PC-9 (cell line): Measurements from ENCODE around the gene DAPK1. TPM values are rescaled to one million over a fixed set of nuclear protein-coding genes. Genes with fewer than 3 reads are reported as not detected.

Experiments used
- BruUV-seq: library from RNA; stranded (reverse); fragments of 400-500 nt; replicated peaks from 2 replicates; lab custom pipeline; 2021; lab: Mats Ljungman, UMichigan
- CTCF ChIA-PET: fragments of 300-600 bp; sonication (Branson Sonifier 250); formaldehyde crosslinking; loops from one replicate; lab custom pipeline; 2022; ENCODE audit warnings: antibody characterized with exemption; lab: Charles Lee
- POLR2A ChIA-PET: fragments of 300-600 bp; sonication (Branson Sonifier 250); formaldehyde crosslinking; loops from one replicate; lab custom pipeline; 2022; ENCODE audit warnings: antibody characterized with exemption; ENCODE audit not compliant: unreplicated experiment; lab: Charles Lee
- DNase-seq, 2 experiments: peaks; one replicate each; pipeline versions ENCODE4 v3.0.0 to v3.0.0-alpha.2; 2015 to 2022; ENCODE audit warnings: mixed read lengths in 1 of 2
- H2AFZ ChIP-seq: fragments of 200-600 bp; sonication (generic); 2 replicates; pipeline ENCODE4 v1.8.1; 2017; ENCODE audit warnings: antibody characterized with exemption
- H3F3A ChIP-seq: fragments of 200-600 bp; sonication (generic); 2 replicates; pipeline ENCODE4 v1.8.1; 2017; ENCODE audit warnings: antibody characterized with exemption, mild to moderate bottlenecking, low read depth; ENCODE audit not compliant: insufficient read depth
- H3K27ac ChIP-seq: fragments of 200-600 bp; sonication (generic); 2 replicates; pipeline ENCODE4 v1.6.1; 2016; ENCODE audit warnings: mixed run types
- H3K27me3 ChIP-seq: fragments of 200-600 bp; sonication (generic); 2 replicates; pipeline ENCODE4 v1.6.1; 2016; ENCODE audit warnings: low read depth, mixed run types; ENCODE audit not compliant: insufficient read depth
- H3K36me3 ChIP-seq: fragments of 200-600 bp; sonication (generic); 2 replicates; pipeline ENCODE4 v1.6.1; 2016; ENCODE audit warnings: low read depth, mixed run types
- H3K4me1 ChIP-seq: fragments of 200-600 bp; sonication (generic); replicated peaks from 2 replicates; pipeline ENCODE4 v1.6.1; 2016; ENCODE audit warnings: mixed run types; ENCODE audit not compliant: insufficient read depth
- H3K4me2 ChIP-seq: fragments of 200-600 bp; sonication (generic); 2 replicates; pipeline ENCODE4 v1.6.1; 2017; ENCODE audit warnings: mixed run types
- H3K4me3 ChIP-seq: fragments of 200-600 bp; sonication (generic); 2 replicates; pipeline ENCODE4 v1.6.1; 2016; ENCODE audit warnings: mixed run types
- H3K79me2 ChIP-seq: fragments of 200-600 bp; sonication (generic); 2 replicates; pipeline ENCODE4 v1.6.1; 2017; ENCODE audit warnings: low read depth, mixed run types
- H3K9me2 ChIP-seq: fragments of 200-600 bp; sonication (generic); 2 replicates; pipeline ENCODE4 v1.8.1; 2017; ENCODE audit warnings: mild to moderate bottlenecking; ENCODE audit not compliant: insufficient read depth
- H3K9me3 ChIP-seq: fragments of 200-600 bp; sonication (generic); 2 replicates; pipeline ENCODE4 v1.8.1; 2016; ENCODE audit warnings: low read depth; ENCODE audit not compliant: insufficient read depth
- H4K20me1 ChIP-seq: fragments of 200-600 bp; sonication (generic); 2 replicates; pipeline ENCODE4 v1.8.1; 2017; ENCODE audit not compliant: insufficient read depth
- CTCF ChIP-seq: fragments of 200-600 bp; sonication (generic); conservative IDR thresholded peaks from 2 replicates; pipeline ENCODE4 v1.6.1; 2017; ENCODE audit warnings: mixed run types, antibody characterized with exemption, mild to moderate bottlenecking, moderate library complexity
- EZH2 ChIP-seq: fragments of 200-600 bp; sonication (generic); IDR thresholded peaks from 2 replicates; pipeline ENCODE4 v1.8.0; 2017; ENCODE audit warnings: antibody characterized with exemption, low read depth
- intact Hi-C: fragments of 100-400 bp; cut with micrococcal nuclease; formaldehyde crosslinking; loops from one replicate; pipeline ENCODE4 v1.10.0; 2022; ENCODE audit not compliant: unreplicated experiment
- total RNA-seq: library from RNA; stranded (reverse); gene quantifications from 2 replicates; pipeline ENCODE4 v1.2.3, GENCODE V29; 2021

The DAPK1 gene
- total RNA-seq, 1 experiment from 2014 or later: 100 TPM

GRCh38 chr9:87732344-87732743 lies 234.7 kb downstream of the DAPK1 start:
- Histone ChIP-seq H4K20me1 (no peaks in the 10 kb centered on the region), H3K79me2 (peaks cover 18% of the 10 kb centered on the region), H3K4me1 (peaks cover 18% of the 10 kb centered on the region), H3K36me3 (peaks cover 38% of the 10 kb centered on the region), H3K27me3 (no peaks in the 10 kb centered on the region), H3K27ac (no peak overlapping the region), H3K9me3 (no peaks in the 10 kb centered on the region), H3F3A (no peaks in the 10 kb centered on the region; the same call in 1 of the 2 replicates), H3K4me3 (no peak overlapping the region), H3K4me2 (no peak overlapping the region), H2AFZ (no peak overlapping the region), H3K9me2 (peaks cover 5% of the 10 kb centered on the region; the same call in 1 of the 2 replicates)
- ChIA-PET CTCF (no interaction called here), POLR2A (no interaction called here)
- TF ChIP-seq CTCF (no peak), EZH2 (no peak)
- no TSS peak for BruUV-seq
- no peak for DNase-seq
- intact Hi-C loops: no loop called here

- no peaks in the 10 kb centered on the region for H3K9me3 ChIP-seq
- no peak overlapping the region for H3K27ac ChIP-seq
- no TSS peak for BruUV-seq
- no peaks in the 10 kb centered on the region for H4K20me1 ChIP-seq
- H3K4me2 ChIP-seq: no peak overlapping the region
- H3K4me1 ChIP-seq: peaks cover 14% of the 10 kb centered on the region
- H3K4me3 ChIP-seq: no peak overlapping the region
- TF ChIP-seq CTCF (no peak), EZH2 (no peak)
- intact Hi-C loops: no loop called here
- no peaks in the 10 kb centered on the region for H3K27me3 ChIP-seq
- DNase-seq: no peak
- peaks cover 13% of the 10 kb centered on the region for H3K79me2 ChIP-seq
- no peaks in the 10 kb centered on the region; the same call in 1 of the 2 replicates for H3F3A ChIP-seq
- ChIA-PET POLR2A (no interaction called here), CTCF (no interaction called here)
- H2AFZ ChIP-seq: no peak overlapping the region
- H3K36me3 ChIP-seq: peaks cover 35% of the 10 kb centered on the region
- 0 out of 2 replicates have a peak, but pooled peaks cover under 1% of the 10 kb centered on the region for H3K9me2 ChIP-seq
These were observed 235.1 kb downstream of the DAPK1 start for GRCh38 chr9:87732756-87733155.

- no peaks in the 10 kb centered on the region for H3K9me3 ChIP-seq
- ChIA-PET POLR2A (no interaction called here), CTCF (no interaction called here)
- no peaks in the 10 kb centered on the region for H3K27me3 ChIP-seq
- intact Hi-C loops: no loop called here
- H4K20me1 ChIP-seq: no peaks in the 10 kb centered on the region
- no TSS peak for BruUV-seq
- no peak overlapping the region for H2AFZ ChIP-seq
- H3F3A ChIP-seq: no peaks in the 10 kb centered on the region; the same call in 1 of the 2 replicates
- H3K4me3 ChIP-seq: no peak overlapping the region
- DNase-seq: no peak
- H3K9me2 ChIP-seq: no peaks in the 10 kb centered on the region
- TF ChIP-seq CTCF (no peak), EZH2 (no peak)
- H3K36me3 ChIP-seq: peaks cover 28% of the 10 kb centered on the region
- H3K4me1 ChIP-seq: 0 out of 2 replicates have a peak, but pooled peaks cover 7% of the 10 kb centered on the region
- H3K4me2 ChIP-seq: no peak overlapping the region
- no peak overlapping the region for H3K27ac ChIP-seq
- H3K79me2 ChIP-seq: peaks cover 8% of the 10 kb centered on the region; the same call in 1 of the 2 replicates
These were observed 235.8 kb downstream of the DAPK1 start for GRCh38 chr9:87733273-87734052.
